Sigmoid colon (tissue), 4 donors: ENCODE data around the gene STK11IP.

Source experiments
- CTCF ChIP-seq, 4 experiments: fragments of 450-650 bp in 3 of 4; fragments of 200-600 bp in 1 of 4; IDR thresholded peaks; one replicate each; pipeline ENCODE4 v1.5.1; 2016 to 2019; ENCODE audit warnings: antibody characterized with exemption in 4 of 4, mild to moderate bottlenecking in 3 of 4, moderate library complexity in 2 of 4
- EP300 ChIP-seq, 4 donors: sonication (generic); formaldehyde crosslinking; IDR thresholded peaks; one replicate each; pipeline ENCODE4 v1.6.1; 2017; ENCODE audit warnings: antibody characterized with exemption in 4 of 4
- POLR2A ChIP-seq, 2 donors: fragments of 450-650 bp; IDR thresholded peaks; one replicate each; pipeline ENCODE4 v1.6.1; 2016; ENCODE audit warnings: antibody characterized with exemption in 2 of 2, mild to moderate bottlenecking in 2 of 2, moderate library complexity in 2 of 2
- POLR2AphosphoS5 ChIP-seq, 4 donors: sonication (generic); formaldehyde crosslinking; IDR thresholded peaks; one replicate each; pipeline ENCODE4 v1.6.1; 2017; ENCODE audit warnings: antibody characterized with exemption in 4 of 4

- TF ChIP-seq CTCF (IDR thresholded peaks at IDR 0.05) (no peak), POLR2A (IDR thresholded peaks at IDR 0.05) (no peak), EP300 (IDR thresholded peaks at IDR 0.05) (no peak), POLR2AphosphoS5 (IDR thresholded peaks at IDR 0.05) (peak in 3 of 4 donors; percentile 29 to 47 (median 36))
Observed at GRCh38 chr2:219552382-219553167, 45.1 kb upstream of the STK11IP start.
